K562 (cell line): Measurements from ENCODE around the gene VDAC2. TPM values are rescaled to one million over a fixed set of nuclear protein-coding genes. Genes with fewer than 3 reads are reported as not detected.

Experiments used
- ARNT ChIP-seq, 2 experiments: fragments of 450-650 bp; IDR thresholded peaks; 2 replicates each; pipeline ENCODE4 v1.6.1; 2016; ENCODE audit warnings: mild to moderate bottlenecking in 1 of 2
- ATF3 ChIP-seq, 2 experiments: fragments of 450-650 bp in 1 of 2; sonication (generic) in 1 of 2; formaldehyde crosslinking in 1 of 2; IDR thresholded peaks in 1 of 2; conservative IDR thresholded peaks in 1 of 2; 2 replicates each; pipeline versions ENCODE4 v1.6.1 to v1.8.1; 2016 to 2023; ENCODE audit warnings: mild to moderate bottlenecking in 2 of 2, moderate library complexity in 2 of 2, inconsistent platforms in 1 of 2, missing genetic modification reagents in 1 of 2
- CAMTA2 ChIP-seq: fragments of 250-450 bp; sonication (Bioruptor Pico); conservative IDR thresholded peaks from 2 replicates; pipeline ENCODE4 v1.5.1; 2022
- ELF2 ChIP-seq: fragments of 250-450 bp; sonication (Bioruptor Pico); IDR thresholded peaks from 2 replicates; pipeline ENCODE4 v1.5.0; 2021; ENCODE audit warnings: mild to moderate bottlenecking
- ETV5 ChIP-seq: sonication (generic); formaldehyde crosslinking; IDR thresholded peaks from 2 replicates; pipeline ENCODE4 v1.4.0; 2020; ENCODE audit warnings: low read depth, mild to moderate bottlenecking, missing genetic modification reagents
- HINFP ChIP-seq: fragments of 450-650 bp; conservative IDR thresholded peaks from 2 replicates; pipeline ENCODE4 v1.6.1; 2016; ENCODE audit warnings: missing genetic modification characterization, low read depth, mild to moderate bottlenecking, control low read depth, missing compliant biosample characterization
- IRF9 ChIP-seq: fragments of 450-650 bp; IDR thresholded peaks from 2 replicates; pipeline ENCODE4 v1.6.1; 2016; ENCODE audit warnings: missing biosample characterization, missing genetic modification characterization
- JUNB ChIP-seq: fragments of 450-650 bp; formaldehyde crosslinking; conservative IDR thresholded peaks from 2 replicates; pipeline ENCODE4 v1.4.0; 2020; ENCODE audit warnings: mild to moderate bottlenecking
- KHSRP ChIP-seq: fragments of 450-650 bp; IDR thresholded peaks from 2 replicates; pipeline ENCODE4 v1.6.1; 2017
- MTF1 ChIP-seq: fragments of 250-450 bp; sonication (Bioruptor Pico); IDR thresholded peaks from 2 replicates; pipeline ENCODE4 v1.9.0; 2021; ENCODE audit warnings: moderate library complexity, mild to moderate bottlenecking, inconsistent platforms, borderline replicate concordance
- NCOA4 ChIP-seq: fragments of 450-650 bp; IDR thresholded peaks from 2 replicates; pipeline ENCODE4 v1.6.1; 2018; ENCODE audit warnings: mild to moderate bottlenecking; ENCODE audit not compliant: partially characterized antibody
- POLR2H ChIP-seq: IDR thresholded peaks from 2 replicates; pipeline ENCODE4 v1.6.1; 2016; ENCODE audit warnings: missing genetic modification characterization, low read depth, mild to moderate bottlenecking, control low read depth, missing compliant biosample characterization, moderate library complexity
- RNF2 ChIP-seq: sonication (generic); IDR thresholded peaks from 2 replicates; pipeline ENCODE4 v1.6.1; 2016
- RNF219 ChIP-seq: fragments of 250-450 bp; sonication (Bioruptor Pico); IDR thresholded peaks from 2 replicates; pipeline ENCODE4 v1.5.0; 2022; ENCODE audit warnings: mild to moderate bottlenecking
- SMARCA5 ChIP-seq: fragments of 450-650 bp; IDR thresholded peaks from 2 replicates; pipeline ENCODE4 v1.6.1; 2016
- TAF7 ChIP-seq: fragments of 450-650 bp; IDR thresholded peaks from 2 replicates; pipeline ENCODE4 v1.6.1; 2016; ENCODE audit warnings: missing genetic modification characterization, missing compliant biosample characterization
- TEAD4 ChIP-seq, 2 experiments: sonication (generic) in 1 of 2; formaldehyde crosslinking in 1 of 2; IDR thresholded peaks; 2 replicates each; pipeline versions ENCODE4 v1.6.1 to v1.8.0; 2012 to 2022; ENCODE audit warnings: borderline replicate concordance in 1 of 2, inconsistent platforms in 1 of 2, low read length in 1 of 2, mild to moderate bottlenecking in 1 of 2, missing genetic modification reagents in 1 of 2
- ZBTB33 ChIP-seq: sonication (generic); formaldehyde crosslinking; IDR thresholded peaks from 2 replicates; pipeline ENCODE4 v1.8.1; 2023; ENCODE audit warnings: mild to moderate bottlenecking, missing genetic modification reagents
- ZNF316 ChIP-seq: fragments of 450-650 bp; IDR thresholded peaks from 2 replicates; pipeline ENCODE4 v1.6.1; 2016
- polyA plus RNA-seq, 8 experiments: library from polyadenylated mRNA; depleted of rRNA in 4 of 8; stranded (reverse) in 5 of 8; unstranded in 3 of 8; fragments of >200 nt; fragmentation: Nextera tagmentation in 2 of 8; fragmentation: Illumina TruSeq in 1 of 8; extraction: Ambion mirVana in 2 of 8; extraction: Trizol in 1 of 8; gene quantifications; 2 replicates each; pipeline versions ENCODE4 v1.2.1 to v1.2.3, GENCODE V29; 2011 to 2014; ENCODE audit warnings: inconsistent platforms in 1 of 8, missing spikeins in 1 of 8
- total RNA-seq, 7 experiments: library from RNA; depleted of rRNA in 6 of 7; stranded (reverse); fragments of >200 nt in 6 of 7; fragmentation: Illumina TruSeq in 2 of 7; extraction: Trizol in 2 of 7; gene quantifications; 2 replicates each; pipeline versions ENCODE4 v1.2.1 to v1.2.3, GENCODE V29; 2011 to 2021; ENCODE audit warnings: low replicate concordance in 1 of 7

VDAC2 gene
- total and polyA plus RNA-seq, 9 of the 15 experiments (the other 6 are each of a cell fraction or from before 2014, with no cell fraction given): 139 to 450 (median 250) TPM

- TF ChIP-seq HINFP (tag) (no peak), RNF219 (CRISPR knock-in tag) (no peak), ATF3 (IDR thresholded peaks at IDR 0.05) (peak; percentile 97), ATF3 (CRISPR knock-in tag; conservative IDR thresholded peaks at IDR 0.05) (peak; percentile 86), NCOA4 (no peak), ZBTB33 (CRISPR knock-in tag) (no peak), TEAD4 (IDR thresholded peaks at IDR 0.05; ENCODE audit: low read length) (peak; percentile 67; the same call in 1 of the 2 replicates), TEAD4 (CRISPR knock-in tag; IDR thresholded peaks at IDR 0.05; ENCODE audit: borderline replicate concordance) (no peak), RNF2 (no peak), ETV5 (CRISPR knock-in tag) (no peak), MTF1 (CRISPR knock-in tag) (no peak), IRF9 (tag) (no peak), KHSRP (no peak), ZNF316 (peak; percentile 91), ARNT (IDR thresholded peaks at IDR 0.05) (peak; percentile 60 to 94; a peak in 3 of 4 replicates), POLR2H (no peak), ELF2 (CRISPR knock-in tag) (no peak), SMARCA5 (peak; percentile 27; the same call in 1 of the 2 replicates), TAF7 (tag) (no peak), JUNB (CRISPR knock-in tag) (no peak), CAMTA2 (no peak)
These were observed 18.6 kb upstream of the VDAC2 start (continued) for GRCh38 chr10:75191821-75192568.
